Mammary epithelial cell (primary cell): ENCODE measurements around the gene TSR1.

ENCODE experiments used
- EZH2 ChIP-seq: IDR thresholded peaks from 2 replicates; pipeline ENCODE4 v1.6.1; 2012; ENCODE audit warnings: low read length, inconsistent platforms, borderline replicate concordance
- TF ChIP-seq, protein P1 (sequence below), 2 donors: IDR thresholded peaks in 1 of 2; conservative IDR thresholded peaks in 1 of 2; 2 replicates each; pipeline ENCODE4 v1.5.1; 2011 to 2012; ENCODE audit warnings: inconsistent platforms in 2 of 2, low read length in 2 of 2, mild to moderate bottlenecking in 2 of 2, control low read depth in 1 of 2, low read depth in 1 of 2; ENCODE audit not compliant: insufficient read depth in 1 of 2; ENCODE audit errors: extremely low read depth in 1 of 2

DNA sequence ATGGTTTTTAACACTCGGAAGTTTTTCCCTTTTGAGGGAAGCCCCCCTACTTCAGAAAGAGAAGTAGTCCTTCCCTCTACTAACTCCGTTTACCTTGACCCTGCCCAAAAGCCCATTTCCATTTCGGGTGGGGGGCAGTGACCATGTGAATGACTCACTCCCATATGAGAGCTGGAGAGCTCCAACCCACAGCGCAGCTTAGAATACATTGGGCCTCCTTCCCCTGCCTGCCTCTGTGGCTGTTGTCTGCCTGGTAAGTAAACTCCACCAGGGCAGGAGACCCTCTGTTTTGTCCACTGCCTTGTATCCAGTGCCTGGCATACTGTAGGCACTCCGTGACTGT, 2.0 kb upstream of the TSR1 start:
- TF ChIP-seq EZH2: no peak
- TF ChIP-seq, protein P1, sequence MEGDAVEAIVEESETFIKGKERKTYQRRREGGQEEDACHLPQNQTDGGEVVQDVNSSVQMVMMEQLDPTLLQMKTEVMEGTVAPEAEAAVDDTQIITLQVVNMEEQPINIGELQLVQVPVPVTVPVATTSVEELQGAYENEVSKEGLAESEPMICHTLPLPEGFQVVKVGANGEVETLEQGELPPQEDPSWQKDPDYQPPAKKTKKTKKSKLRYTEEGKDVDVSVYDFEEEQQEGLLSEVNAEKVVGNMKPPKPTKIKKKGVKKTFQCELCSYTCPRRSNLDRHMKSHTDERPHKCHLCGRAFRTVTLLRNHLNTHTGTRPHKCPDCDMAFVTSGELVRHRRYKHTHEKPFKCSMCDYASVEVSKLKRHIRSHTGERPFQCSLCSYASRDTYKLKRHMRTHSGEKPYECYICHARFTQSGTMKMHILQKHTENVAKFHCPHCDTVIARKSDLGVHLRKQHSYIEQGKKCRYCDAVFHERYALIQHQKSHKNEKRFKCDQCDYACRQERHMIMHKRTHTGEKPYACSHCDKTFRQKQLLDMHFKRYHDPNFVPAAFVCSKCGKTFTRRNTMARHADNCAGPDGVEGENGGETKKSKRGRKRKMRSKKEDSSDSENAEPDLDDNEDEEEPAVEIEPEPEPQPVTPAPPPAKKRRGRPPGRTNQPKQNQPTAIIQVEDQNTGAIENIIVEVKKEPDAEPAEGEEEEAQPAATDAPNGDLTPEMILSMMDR (conservative IDR thresholded peaks at IDR 0.05 in 1 of 2, IDR thresholded peaks at IDR 0.05 in 1 of 2; ENCODE audit: extremely low read depth in 1 of 2, insufficient read depth in 1 of 2, low read depth in 1 of 2, low read length in 2 of 2): no peak
